HG02938 (cell line): Measurements from ENCODE around the gene FGGY.

Experiments used
- ATAC-seq: cut with Tn5 transposase; IDR thresholded peaks from one replicate; pipeline ENCODE4 v1.9.1; 2021; ENCODE audit warnings: mild to moderate bottlenecking, moderate library complexity; ENCODE audit not compliant: unreplicated experiment

Gene FGGY

DNA sequence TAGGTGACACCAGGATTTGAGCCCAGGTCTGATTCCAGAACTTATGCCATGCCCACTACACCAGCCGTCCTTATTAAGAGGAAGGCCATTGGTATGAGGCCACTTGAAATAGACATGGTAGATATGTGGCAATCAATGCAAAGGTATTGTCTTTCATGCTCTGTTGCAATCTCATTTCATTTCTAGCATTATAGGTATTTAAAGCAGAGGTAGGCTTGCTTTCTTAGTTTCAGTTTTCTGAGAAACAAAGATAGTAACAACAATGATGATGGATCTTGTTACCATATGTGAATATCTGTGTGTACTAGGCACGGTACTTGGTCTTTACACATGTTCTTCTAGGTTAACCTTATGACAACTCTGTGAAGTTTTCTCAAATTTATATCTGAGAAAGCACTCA, 113.1 kb downstream of the FGGY start:
- ATAC-seq: no peak

DNA sequence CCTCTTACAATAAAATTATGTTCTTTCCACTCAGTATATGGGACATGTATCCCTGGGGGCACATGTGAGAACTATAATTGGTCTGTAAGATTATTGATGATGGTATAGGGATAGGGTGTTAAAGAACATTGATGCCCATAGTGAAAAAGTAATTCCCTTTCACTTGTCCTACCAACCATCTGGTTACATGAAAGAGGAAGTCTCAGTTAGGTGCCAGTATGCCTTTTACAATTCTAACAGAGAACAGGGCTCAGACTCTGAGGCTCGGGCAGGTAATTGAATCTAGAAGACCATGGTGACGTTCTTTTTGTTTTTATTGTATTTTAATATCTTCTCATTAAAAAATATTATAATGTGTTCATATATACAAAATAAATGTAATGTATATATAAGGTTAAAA, 113.6 kb downstream of the FGGY start:
- ATAC-seq: no peak

DNA sequence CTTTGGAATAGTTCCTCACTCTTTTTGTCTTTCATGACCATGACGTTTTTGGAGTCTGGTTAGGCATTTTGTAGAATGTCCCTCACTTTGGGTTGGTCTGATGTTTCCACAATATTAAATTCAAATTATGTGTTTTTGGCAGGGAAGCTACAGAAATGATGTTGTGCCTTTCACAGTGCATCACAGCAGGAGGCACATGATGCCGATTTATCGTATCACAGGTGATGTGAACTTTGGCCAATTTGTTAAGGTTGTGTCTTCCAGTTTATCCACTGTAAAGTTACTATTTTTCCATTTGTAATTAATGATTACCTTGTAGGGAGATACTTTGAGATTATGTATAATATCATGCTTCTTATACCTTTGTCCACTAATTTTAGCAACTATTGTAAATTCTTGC, 114.3 kb downstream of the FGGY start:
- no peak for ATAC-seq

GRCh38 chr1:59412718-59413326, 115.9 kb downstream of the FGGY start:
- ATAC-seq: no peak

GRCh38 chr1:59413327-59413720, 116.4 kb downstream of the FGGY start:
- no peak for ATAC-seq

- ATAC-seq: no peak
These were observed 117.7 kb downstream of the FGGY start for GRCh38 chr1:59414406-59415133.

DNA sequence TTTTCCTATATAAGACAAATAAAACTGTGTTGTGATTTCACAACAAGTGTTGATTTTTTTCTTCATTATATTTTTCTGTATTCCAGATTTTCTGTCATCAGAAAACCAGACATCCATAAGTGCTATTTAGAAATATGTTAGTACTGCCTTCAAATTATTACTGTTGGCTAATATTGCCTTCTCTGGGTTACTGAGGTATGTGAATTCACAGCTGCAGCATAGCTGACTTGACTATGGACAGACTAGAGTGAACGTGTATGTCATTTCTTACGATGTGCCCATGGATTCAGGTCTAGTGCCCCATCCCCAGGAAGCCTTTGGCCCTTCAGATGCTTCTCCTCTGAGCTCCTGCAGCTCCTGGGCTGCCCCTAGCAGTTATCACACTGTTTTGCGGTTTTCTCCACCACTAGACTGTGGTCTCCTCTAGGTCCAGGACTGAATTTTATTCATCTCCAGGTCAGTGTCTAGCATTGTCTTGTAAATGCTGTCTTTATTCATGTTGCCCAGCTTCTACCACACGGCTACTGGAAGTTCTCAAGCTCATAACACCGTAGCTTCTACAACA, 118.5 kb downstream of the FGGY start:
- no peak for ATAC-seq

DNA sequence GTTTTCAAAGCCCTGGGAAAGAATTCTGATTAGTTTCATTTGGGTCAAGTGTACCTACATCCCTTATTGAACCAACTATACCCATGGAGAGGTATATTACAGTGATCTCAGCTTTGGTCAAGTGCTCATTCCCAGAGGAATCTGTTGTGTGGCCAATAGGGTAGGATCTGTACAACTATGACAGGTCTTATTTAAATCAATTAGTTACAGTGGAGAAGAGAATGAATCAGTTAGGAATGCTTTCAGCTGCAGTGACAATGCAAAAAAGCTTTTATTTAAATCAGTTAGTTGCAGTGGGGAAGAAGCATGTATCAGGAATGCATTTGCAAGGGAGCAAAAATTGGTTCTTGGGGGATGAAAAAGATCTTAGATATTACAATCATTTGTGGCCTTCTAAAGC, 119.0 kb downstream of the FGGY start:
- ATAC-seq: no peak

GRCh38 chr1:59417406-59417805, 120.5 kb downstream of the FGGY start:
- no peak for ATAC-seq

- ATAC-seq: no peak
These were observed 121.7 kb downstream of the FGGY start for GRCh38 chr1:59418363-59419144.

GRCh38 chr1:59419361-59420140, 122.7 kb downstream of the FGGY start:
- ATAC-seq: no peak

GRCh38 chr1:59421232-59421920, 124.5 kb downstream of the FGGY start:
- ATAC-seq: no peak

- ATAC-seq: no peak
These were observed 126.2 kb downstream of the FGGY start for GRCh38 chr1:59422921-59423575.

GRCh38 chr1:59427155-59427554, 130.3 kb downstream of the FGGY start:
- ATAC-seq: no peak

DNA sequence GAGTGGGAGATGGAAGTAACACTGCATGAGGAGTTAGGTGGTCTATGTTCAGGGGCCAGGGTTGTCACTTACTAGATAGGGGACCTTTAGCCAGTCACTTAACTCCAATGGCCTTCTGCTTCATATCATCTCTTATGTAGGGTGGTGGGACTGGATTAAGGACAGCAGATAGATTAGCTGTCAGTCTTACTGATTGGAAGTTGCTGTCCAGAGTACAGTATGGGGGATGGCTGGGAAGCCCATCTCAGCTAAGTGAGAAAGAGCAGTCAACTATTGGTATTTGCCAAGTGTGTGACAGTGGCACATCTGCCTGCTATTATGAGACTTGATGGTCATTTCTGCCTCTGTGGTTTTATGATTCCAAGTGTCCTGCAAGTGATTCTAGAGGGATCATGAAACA, 130.9 kb downstream of the FGGY start:
- ATAC-seq: no peak

GRCh38 chr1:59428828-59429227, 131.9 kb downstream of the FGGY start:
- ATAC-seq: no peak

DNA sequence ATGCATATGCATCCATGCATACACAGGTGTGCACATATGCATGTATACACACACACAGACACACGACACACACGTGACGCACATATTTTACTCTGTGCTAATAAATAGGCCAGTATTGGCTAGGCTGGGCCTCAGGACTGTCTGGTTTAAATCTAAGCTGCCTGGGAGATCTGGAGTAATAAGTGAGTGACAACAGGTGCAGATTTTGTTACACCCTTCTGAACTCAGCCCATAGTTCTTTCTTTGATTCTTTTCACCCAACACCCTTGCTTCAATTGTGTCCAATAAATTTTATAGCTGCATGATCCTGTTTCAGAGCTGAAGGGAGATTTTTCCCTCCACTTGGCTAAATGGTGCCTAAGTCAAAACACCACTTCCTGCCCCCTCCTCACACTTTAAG, 132.8 kb downstream of the FGGY start:
- ATAC-seq: no peak

GRCh38 chr1:59431566-59432294, 134.8 kb downstream of the FGGY start:
- no peak for ATAC-seq
